Lower lobe of right lung (tissue), 2 donors: Measurements from ENCODE around the gene RPH3AL. TPM values are rescaled to one million over a fixed set of nuclear protein-coding genes. Genes with fewer than 3 reads are reported as not detected.
A peak's percentile ranks its signal among the peaks of the same experiment; 100 is the strongest.

ENCODE experiments used
- ATAC-seq, 2 donors: fragments of 200-7000 bp; cut with Tn5 transposase; one replicate each; pipeline ENCODE4 v1.9.1; 2020 to 2022; ENCODE audit warnings: mild to moderate bottlenecking in 2 of 2, moderate library complexity in 2 of 2
- DNase-seq: peaks from one replicate; pipeline ENCODE4 v3.0.0-alpha.2; 2020
- H3K27ac ChIP-seq: fragments of 200-600 bp; one replicate; pipeline ENCODE4 v1.8.0; 2022
- H3K27me3 ChIP-seq: fragments of 200-600 bp; one replicate; pipeline ENCODE4 v1.8.0; 2022; ENCODE audit warnings: low read depth
- H3K36me3 ChIP-seq: fragments of 200-600 bp; one replicate; pipeline ENCODE4 v1.8.0; 2022; ENCODE audit warnings: mild to moderate bottlenecking
- H3K4me1 ChIP-seq: fragments of 200-600 bp; one replicate; pipeline ENCODE4 v1.8.0; 2022
- H3K4me3 ChIP-seq: fragments of 200-600 bp; one replicate; pipeline ENCODE4 v1.8.0; 2022; ENCODE audit warnings: mild to moderate bottlenecking
- H3K9me3 ChIP-seq: fragments of 200-600 bp; one replicate; pipeline ENCODE4 v1.8.0; 2022
- CTCF ChIP-seq: fragments of 200-600 bp; IDR thresholded peaks from one replicate; pipeline ENCODE4 v1.8.0; 2022; ENCODE audit warnings: antibody characterized with exemption, mild to moderate bottlenecking
- intact Hi-C: fragments of 100-400 bp; cut with DNase I; formaldehyde crosslinking; loops from one replicate; pipeline ENCODE4 v1.11.0; 2022
- total RNA-seq: library from RNA; stranded (reverse); fragmentation: NEBNext Ultra II Directional; extraction: Animal tissue kit (Norgen Biotek cat#: 25700); gene quantifications from one replicate; pipeline ENCODE4 v1.2.1, GENCODE V29; 2021
- donor health status: DM: no; HTN: yes; CAD: no; lungs with severe emphysema.

The RPH3AL gene
- total RNA-seq, 1 donor from 2014 or later = 38.7 TPM

- ATAC-seq = no peak
- H3K27ac ChIP-seq = no peak overlapping the region
- H3K9me3 ChIP-seq = no peaks in the 10 kb centered on the region
- intact Hi-C loops = no loop called here
- no peak for TF ChIP-seq CTCF
- no peaks in the 10 kb centered on the region for H3K4me1 ChIP-seq
- no peaks in the 10 kb centered on the region for H3K36me3 ChIP-seq
- DNase-seq = peak; percentile 20
- no peak overlapping the region for H3K4me3 ChIP-seq
- H3K27me3 ChIP-seq = no peaks in the 10 kb centered on the region
These were observed 54.8 kb downstream of the RPH3AL start for GRCh38 chr17:297758-298157.

GRCh38 chr17:296906-297690 is 55.5 kb downstream of the RPH3AL start:
- Histone ChIP-seq H3K27ac (no peak overlapping the region), H3K4me3 (no peak overlapping the region), H3K27me3 (no peaks in the 10 kb centered on the region), H3K9me3 (no peaks in the 10 kb centered on the region), H3K4me1 (no peaks in the 10 kb centered on the region), H3K36me3 (no peaks in the 10 kb centered on the region)
- TF ChIP-seq CTCF = no peak
- DNase-seq (peak; percentile 24), ATAC-seq (no peak)
- intact Hi-C loops = no loop called here

- no peaks in the 10 kb centered on the region for H3K27me3 ChIP-seq
- no peak overlapping the region for H3K4me3 ChIP-seq
- intact Hi-C loops = no loop called here
- H3K9me3 ChIP-seq = no peaks in the 10 kb centered on the region
- no peaks in the 10 kb centered on the region for H3K36me3 ChIP-seq
- DNase-seq = peak; percentile 25
- no peaks in the 10 kb centered on the region for H3K4me1 ChIP-seq
- no peak overlapping the region for H3K27ac ChIP-seq
- no peak for TF ChIP-seq CTCF
- no peak for ATAC-seq
These were observed 56.2 kb downstream of the RPH3AL start for GRCh38 chr17:296379-296778.

GRCh38 chr17:292531-293382 is 59.9 kb downstream of the RPH3AL start:
- ATAC-seq (no peak), DNase-seq (peak; percentile 35)
- Histone ChIP-seq H3K4me1 (no peaks in the 10 kb centered on the region), H3K9me3 (no peaks in the 10 kb centered on the region), H3K4me3 (no peak overlapping the region), H3K36me3 (no peaks in the 10 kb centered on the region), H3K27ac (no peak overlapping the region), H3K27me3 (no peaks in the 10 kb centered on the region)
- no peak for TF ChIP-seq CTCF
- intact Hi-C loops = no loop called here

- DNase-seq = peak; percentile 28
- intact Hi-C loops = no loop called here
These were observed 60.6 kb downstream of the RPH3AL start for GRCh38 chr17:292016-292415.

More at GRCh38 chr17:292016-292415, 60.6 kb downstream of the RPH3AL start:
- ATAC-seq = no peak
- no peaks in the 10 kb centered on the region for H3K4me1 ChIP-seq
- H3K36me3 ChIP-seq = no peaks in the 10 kb centered on the region
- no peak overlapping the region for H3K4me3 ChIP-seq
- H3K9me3 ChIP-seq = no peaks in the 10 kb centered on the region
- no peak for TF ChIP-seq CTCF
- H3K27ac ChIP-seq = no peak overlapping the region
- H3K27me3 ChIP-seq = no peaks in the 10 kb centered on the region
